Aorta (tissue), 5 donors: ENCODE results near the gene ABHD12. TPM values are rescaled to one million over a fixed set of nuclear protein-coding genes. Genes with fewer than 3 reads are reported as not detected.
"Not testable (repeated sequence)": the region's sequence is repeated elsewhere in the genome, so short reads cannot be mapped to it uniquely, and the experiment has no call there.

Experiments
- ATAC-seq: fragments of 200-7000 bp; cut with Tn5 transposase; one replicate; pipeline ENCODE4 v1.9.1; 2022; ENCODE audit warnings: moderate library complexity; ENCODE audit not compliant: low FRiP score
- DNase-seq, 2 donors: peaks; one replicate each; pipeline ENCODE4 v3.0.0-alpha.2; 2020
- H3K27ac ChIP-seq, 2 donors: one replicate each; pipeline ENCODE4 v1.5.1; 2013; ENCODE audit warnings: low read length in 2 of 2, mild to moderate bottlenecking in 2 of 2, moderate library complexity in 2 of 2, control low read depth in 1 of 2, inconsistent platforms in 1 of 2, low read depth in 1 of 2
- H3K27me3 ChIP-seq, 2 donors: one replicate each; pipeline ENCODE4 v1.6.1; 2013; ENCODE audit warnings: control low read depth in 1 of 2, low read length in 1 of 2, mild to moderate bottlenecking in 1 of 2, moderate library complexity in 1 of 2; ENCODE audit not compliant: insufficient read depth in 2 of 2, control insufficient read depth in 1 of 2
- H3K36me3 ChIP-seq, 2 donors: one replicate each; pipeline ENCODE4 v1.6.1; 2013; ENCODE audit warnings: control low read depth in 1 of 2, low read length in 1 of 2, mild to moderate bottlenecking in 1 of 2; ENCODE audit not compliant: insufficient read depth in 2 of 2, control insufficient read depth in 1 of 2
- H3K4me1 ChIP-seq, 2 donors: one replicate each; pipeline ENCODE4 v1.6.1; 2013; ENCODE audit warnings: low read length in 2 of 2, control low read depth in 1 of 2, mild to moderate bottlenecking in 1 of 2, moderate library complexity in 1 of 2; ENCODE audit not compliant: insufficient read depth in 2 of 2, control insufficient read depth in 1 of 2
- H3K4me3 ChIP-seq, 2 donors: one replicate each; pipeline ENCODE4 v1.5.1; 2013; ENCODE audit warnings: low read length in 2 of 2, control low read depth in 1 of 2, mild to moderate bottlenecking in 1 of 2
- H3K9me3 ChIP-seq: one replicate; pipeline ENCODE4 v1.6.1; 2013; ENCODE audit warnings: mild to moderate bottlenecking, low read length; ENCODE audit not compliant: control insufficient read depth
- WGBS, 2 donors: extraction: QIAGEN DNeasy Blood & Tissue Kit; methylation state at CpG; one replicate each; pipeline ENCODE4 v1.1.7; 2013; 5-methylcytosine and 5-hydroxymethylcytosine counted together
- intact Hi-C, 2 donors: fragments of 100-400 bp; cut with DNase I; formaldehyde crosslinking; loops; one replicate each; pipeline versions ENCODE4 v1.14.2 to v1.15.0; 2022
- polyA plus RNA-seq, 2 donors: library from polyadenylated mRNA; stranded (reverse); fragments of 200-250 nt; gene quantifications; one replicate each; pipeline ENCODE4 v1.2.3, GENCODE V29; 2013
- total RNA-seq, 2 donors: library from RNA; stranded (reverse); fragmentation: NEBNext Ultra II Directional; extraction: Animal tissue kit (Norgen Biotek cat#: 25700); gene quantifications; one replicate each; pipeline ENCODE4 v1.2.1, GENCODE V29; 2021
- donor health status: healthy with polysubstance abuse.
- donor health status: Bipolar disorder and iron deficiency.
- donor health status: DM: no; HTN: no; CAD: no.
- donor health status: DM: no; HTN: no; CAD: no.
- donor health status: DM: yes; HTN: yes; CAD: no.

ABHD12 gene
- total and polyA plus RNA-seq, 4 donors, result 26.2 to 32.3 (median 29.1) TPM

DNA sequence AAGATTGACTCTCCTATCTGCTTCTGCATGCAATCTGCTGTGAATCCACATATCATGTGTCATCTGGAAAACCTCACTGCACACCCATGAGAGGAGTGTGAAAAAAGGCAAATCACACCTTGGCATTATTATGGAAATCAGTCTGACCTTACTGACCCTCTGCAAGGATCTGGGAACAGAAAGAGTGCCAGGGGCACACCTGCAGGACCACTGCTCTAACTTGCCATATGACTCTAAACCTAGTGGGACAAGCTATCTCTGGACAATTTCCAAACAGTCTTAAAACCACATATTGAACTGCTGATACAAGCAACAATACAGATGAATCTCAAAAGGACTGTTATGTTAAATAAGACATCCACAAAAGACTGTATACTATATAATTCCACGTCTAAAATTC is 50.3 kb downstream of the ABHD12 start:
- intact Hi-C loops, result no loop called here
- 66 to 79% methylated on average over 1 of the region's 1 CpG for WGBS, 2 donors
- no peak overlapping the region for H3K4me3 ChIP-seq
- no peaks in the 10 kb centered on the region for H3K27me3 ChIP-seq
- no peak for DNase-seq
- H3K27ac ChIP-seq, result no peak overlapping the region
- H3K36me3 ChIP-seq, result no peaks in the 10 kb centered on the region
- H3K9me3 ChIP-seq, result no peaks in the 10 kb centered on the region
- H3K4me1 ChIP-seq, result no peaks in the 10 kb centered on the region
- no peak for ATAC-seq

DNA sequence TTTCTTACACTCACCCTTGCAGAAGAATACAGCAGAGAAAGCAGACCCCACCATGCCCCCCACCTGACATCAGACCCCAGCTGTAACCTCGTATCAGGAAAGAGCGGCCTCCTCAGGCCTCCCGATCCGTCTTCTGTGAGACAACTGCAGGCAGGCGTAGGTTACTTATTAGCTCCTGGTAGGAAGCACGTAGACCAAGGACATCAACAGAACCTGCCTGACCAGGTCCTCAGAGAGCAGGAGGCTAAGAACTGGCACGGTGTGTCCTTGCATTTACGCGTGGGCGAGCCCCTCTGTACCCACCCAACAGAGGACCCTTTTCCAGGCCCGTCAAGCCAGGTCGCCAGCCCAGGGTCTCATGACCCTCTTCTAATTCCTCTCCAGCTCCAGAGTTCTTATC is 51.0 kb downstream of the ABHD12 start:
- no peak overlapping the region for H3K27ac ChIP-seq
- H3K27me3 ChIP-seq, result no peaks in the 10 kb centered on the region
- no peaks in the 10 kb centered on the region for H3K9me3 ChIP-seq
- H3K36me3 ChIP-seq, result no peaks in the 10 kb centered on the region
- no peak for ATAC-seq
- intact Hi-C loops, result no loop called here
- no peaks in the 10 kb centered on the region for H3K4me1 ChIP-seq
- no peak overlapping the region for H3K4me3 ChIP-seq
- WGBS, 2 donors, result 90 to 96% methylated on average over 12 of the region's 12 CpGs
- DNase-seq, result no peak

DNA sequence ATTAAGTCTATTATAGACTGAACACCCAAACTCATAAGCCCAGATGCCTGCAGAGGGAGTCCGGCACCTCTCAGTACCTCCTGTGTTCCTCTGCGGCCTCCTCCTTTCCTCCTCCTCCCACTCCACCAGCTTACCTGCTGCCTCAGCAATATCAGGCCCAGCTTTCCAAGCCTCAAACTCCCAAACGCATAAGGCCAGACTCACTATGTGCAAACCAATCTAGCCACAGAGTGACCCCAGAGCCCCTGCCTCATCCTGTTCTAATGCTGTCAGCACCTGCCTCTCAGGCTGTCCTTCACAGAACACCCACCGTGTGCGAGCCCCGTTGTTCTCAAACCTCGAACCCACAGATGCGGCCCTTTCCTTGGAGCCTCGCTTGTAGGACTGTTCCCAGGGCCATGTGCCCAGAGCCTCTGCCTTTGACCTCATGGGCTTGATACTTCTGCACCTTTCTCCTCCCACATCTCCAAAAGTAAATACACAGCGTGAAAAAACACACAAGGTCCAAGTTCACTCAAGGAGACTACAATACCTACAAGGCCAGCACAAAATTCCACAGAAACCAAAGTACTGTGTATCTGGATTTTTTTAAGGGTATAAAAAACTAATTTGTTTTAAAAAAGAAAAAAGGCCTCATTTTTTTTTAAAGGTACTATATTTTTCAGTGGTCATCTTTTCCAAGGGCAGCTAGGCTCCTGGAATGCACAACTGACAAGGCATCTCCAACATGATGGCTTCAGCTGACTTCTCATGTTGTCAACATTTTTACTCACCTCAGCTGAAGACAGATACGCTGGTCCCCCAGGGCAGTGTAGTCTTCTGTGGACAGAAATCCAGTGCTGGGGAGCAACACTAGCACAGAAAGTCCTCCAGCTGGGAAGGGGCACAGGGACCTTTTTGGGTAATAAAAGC is 52.3 kb downstream of the ABHD12 start:
- WGBS, 2 donors, result 86 to 87% methylated on average over 11 of the region's 11 CpGs
- no peak overlapping the region for H3K4me3 ChIP-seq
- H3K27me3 ChIP-seq, result no peaks in the 10 kb centered on the region
- no peaks in the 10 kb centered on the region for H3K9me3 ChIP-seq
- H3K4me1 ChIP-seq, result no peaks in the 10 kb centered on the region
- H3K27ac ChIP-seq, result no peak overlapping the region
- ATAC-seq (no peak), DNase-seq (no peak)
- intact Hi-C loops, result no loop called here
- no peaks in the 10 kb centered on the region for H3K36me3 ChIP-seq

DNA sequence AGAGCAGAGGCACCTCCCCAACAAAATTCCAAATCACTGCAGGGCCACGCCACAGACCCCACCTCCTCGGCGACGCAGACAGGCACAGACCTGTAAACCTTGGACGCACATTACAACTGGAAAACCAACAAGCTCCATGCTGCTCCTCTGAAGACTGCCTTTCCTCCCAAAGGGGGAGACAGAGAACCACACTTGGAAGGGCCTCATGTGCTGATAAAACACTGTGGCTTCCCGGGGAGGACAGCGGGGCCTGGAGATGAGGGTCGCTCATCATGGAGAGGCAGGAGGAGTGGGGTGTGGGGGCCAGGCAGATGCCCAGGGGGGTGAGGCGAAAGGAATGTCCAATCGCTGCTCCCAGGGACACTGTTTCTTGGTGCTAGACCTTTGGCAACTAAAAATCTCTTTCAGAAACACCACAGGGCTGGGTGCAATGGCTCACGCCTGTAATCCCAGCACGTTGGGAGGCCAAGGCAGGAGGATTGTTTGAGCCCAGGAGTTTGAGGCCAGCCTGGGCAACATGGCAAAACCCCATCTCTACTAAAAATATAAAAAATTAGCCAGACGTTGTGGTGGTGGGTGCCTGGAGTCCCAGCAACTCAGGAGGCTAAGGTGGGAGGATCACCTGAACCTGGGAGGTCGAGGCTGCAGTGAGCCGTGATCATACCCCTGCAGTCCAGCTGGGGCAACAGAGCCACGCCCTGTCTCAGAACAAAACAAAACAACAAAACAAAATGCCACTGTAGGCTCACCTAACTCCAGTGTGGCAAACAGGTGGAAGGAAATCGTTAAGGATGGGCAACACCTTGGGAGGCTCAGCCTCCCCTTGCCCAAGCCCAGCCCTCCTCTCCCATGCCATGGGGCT is 53.8 kb downstream of the ABHD12 start:
- H3K4me3 ChIP-seq, result no peak overlapping the region
- ATAC-seq (no peak), DNase-seq (no peak)
- H3K36me3 ChIP-seq, result no peaks in the 10 kb centered on the region
- no peaks in the 10 kb centered on the region for H3K9me3 ChIP-seq
- no peaks in the 10 kb centered on the region for H3K27me3 ChIP-seq
- no peak overlapping the region for H3K27ac ChIP-seq
- 77 to 78% methylated on average over 17 of the region's 17 CpGs for WGBS, 2 donors
- H3K4me1 ChIP-seq, result no peaks in the 10 kb centered on the region
- intact Hi-C loops, result no loop called here

DNA sequence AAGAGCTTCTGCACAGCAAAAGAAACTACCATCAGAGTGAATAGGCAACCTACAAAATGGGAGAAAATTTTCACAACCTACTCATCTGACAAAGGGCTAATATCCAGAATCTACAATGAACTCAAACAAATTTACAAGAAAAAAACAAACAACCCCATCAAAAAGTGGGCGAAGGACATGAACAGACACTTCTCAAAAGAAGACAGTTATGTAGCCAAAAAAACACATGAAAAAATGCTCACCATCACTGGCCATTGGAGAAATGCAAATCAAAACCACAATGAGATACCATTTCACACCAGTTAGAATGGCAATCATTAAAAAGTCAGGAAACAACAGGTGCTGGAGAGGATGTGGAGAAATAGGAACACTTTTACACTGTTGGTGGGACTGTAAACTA is 55.7 kb downstream of the ABHD12 start:
- WGBS, 2 donors, result 100% methylated on average over 1 of the region's 1 CpG
- H3K9me3 ChIP-seq, H3K27me3 ChIP-seq, H3K4me1 ChIP-seq, H3K36me3 ChIP-seq, H3K4me3 ChIP-seq, DNase-seq, ATAC-seq, intact Hi-C loops, H3K27ac ChIP-seq: not testable (repeated sequence)

DNA sequence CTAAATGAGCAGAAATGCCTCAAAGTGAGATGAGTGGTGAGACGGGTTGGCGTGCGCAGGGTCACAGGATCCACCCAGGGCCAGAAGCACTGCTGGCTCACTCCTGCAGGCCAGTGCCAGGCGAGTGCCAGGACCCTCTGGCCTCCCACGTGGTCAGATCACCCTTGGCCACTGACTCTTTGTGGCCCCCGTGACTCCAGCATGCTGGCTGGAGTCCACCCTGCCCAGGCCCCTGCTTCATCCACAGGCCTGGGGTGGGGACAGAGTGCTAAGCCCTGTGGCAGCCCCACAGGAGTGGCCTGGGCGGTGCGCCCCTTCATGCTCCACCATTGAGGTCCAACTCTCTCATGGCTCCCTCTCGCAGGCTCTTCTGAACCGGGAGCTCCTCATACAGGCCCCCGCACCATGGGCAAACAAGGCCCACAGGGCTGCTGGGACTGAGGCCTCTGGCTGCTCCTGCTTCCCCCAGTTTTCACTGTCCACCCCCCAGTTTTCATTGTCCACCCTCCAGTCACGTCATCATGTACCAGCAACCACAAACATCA is 61.6 kb downstream of the ABHD12 start:
- Histone ChIP-seq H3K4me1 (no peaks in the 10 kb centered on the region), H3K27ac (no peak overlapping the region), H3K4me3 (no peak overlapping the region), H3K36me3 (no peaks in the 10 kb centered on the region), H3K27me3 (no peaks in the 10 kb centered on the region), H3K9me3 (no peaks in the 10 kb centered on the region)
- intact Hi-C loops, result no loop called here
- no peak for ATAC-seq
- DNase-seq, result no peak
- WGBS, 2 donors, result 82 to 85% methylated on average over 12 of the region's 12 CpGs

GRCh38 chr20:25327521-25328235 is 63.0 kb downstream of the ABHD12 start:
- ATAC-seq (no peak), DNase-seq (no peak)
- Histone ChIP-seq H3K36me3 (no peaks in the 10 kb centered on the region), H3K9me3 (no peaks in the 10 kb centered on the region), H3K4me3 (no peak overlapping the region), H3K27me3 (no peaks in the 10 kb centered on the region), H3K27ac (no peak overlapping the region), H3K4me1 (no peaks in the 10 kb centered on the region)
- WGBS, 2 donors, result 34 to 38% methylated on average over 7 of the region's 7 CpGs
- intact Hi-C loops, result no loop called here

DNA sequence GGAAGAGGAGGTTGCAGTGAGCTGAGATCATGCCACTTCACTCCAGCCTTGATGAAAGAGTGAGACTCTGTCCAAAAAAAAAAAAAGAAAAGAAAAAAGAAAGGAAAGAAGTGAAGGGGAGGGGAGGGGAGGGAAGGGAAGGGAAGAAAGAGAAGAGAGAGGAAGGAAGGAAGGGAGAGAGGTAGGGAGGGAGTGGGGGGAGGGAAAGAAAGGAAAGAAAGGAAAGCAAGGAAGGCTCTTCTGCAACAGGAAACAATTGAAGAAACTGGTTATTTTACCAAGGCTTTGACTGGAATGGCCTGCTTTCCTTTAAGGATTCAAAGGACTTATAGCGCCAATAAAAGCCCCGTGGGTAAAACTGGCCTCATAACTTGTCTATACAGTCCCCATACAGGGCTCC is 64.6 kb downstream of the ABHD12 start:
- intact Hi-C loops, result no loop called here
- H3K27ac ChIP-seq, result no peak overlapping the region
- no peak for ATAC-seq
- no peaks in the 10 kb centered on the region for H3K27me3 ChIP-seq
- 90 to 97% methylated on average over 2 of the region's 2 CpGs for WGBS, 2 donors
- no peaks in the 10 kb centered on the region for H3K9me3 ChIP-seq
- H3K4me3 ChIP-seq, result no peak overlapping the region
- no peak for DNase-seq
- no peaks in the 10 kb centered on the region for H3K36me3 ChIP-seq
- no peaks in the 10 kb centered on the region for H3K4me1 ChIP-seq
